Activated naive CD8-positive, alpha-beta T cell treated with anti-CD3 and anti-CD28 coated beads, Interleukin-2, amount 50 U/mL, for 24 hours (primary cell): Measurements from ENCODE around the gene LTBP2.
A peak's percentile ranks its signal among the peaks of the same experiment; 100 is the strongest.

Source experiments
- ATAC-seq: fragments of 150-1000 bp; cut with Tn5 transposase; one replicate; pipeline ENCODE4 v1.10.0; 2021
- DNase-seq: peaks from one replicate; pipeline ENCODE4 v3.0.0; 2021
- H3K27ac Mint-ChIP-seq: one replicate; pipeline ENCODE4 v1.8.0; 2021; ENCODE audit warnings: mild to moderate bottlenecking, mixed read lengths
- H3K27me3 Mint-ChIP-seq: one replicate; pipeline ENCODE4 v1.8.0; 2021; ENCODE audit warnings: mixed read lengths
- H3K36me3 Mint-ChIP-seq: one replicate; pipeline ENCODE4 v1.8.0; 2021; ENCODE audit warnings: low read depth, mixed read lengths
- H3K4me1 Mint-ChIP-seq: one replicate; pipeline ENCODE4 v1.8.0; 2021; ENCODE audit warnings: mixed read lengths
- H3K4me3 Mint-ChIP-seq: one replicate; pipeline ENCODE4 v1.8.0; 2021; ENCODE audit warnings: mild to moderate bottlenecking, moderate library complexity, mixed read lengths
- H3K9me3 Mint-ChIP-seq: one replicate; pipeline ENCODE4 v1.8.0; 2021; ENCODE audit warnings: mixed read lengths

LTBP2 gene

DNA sequence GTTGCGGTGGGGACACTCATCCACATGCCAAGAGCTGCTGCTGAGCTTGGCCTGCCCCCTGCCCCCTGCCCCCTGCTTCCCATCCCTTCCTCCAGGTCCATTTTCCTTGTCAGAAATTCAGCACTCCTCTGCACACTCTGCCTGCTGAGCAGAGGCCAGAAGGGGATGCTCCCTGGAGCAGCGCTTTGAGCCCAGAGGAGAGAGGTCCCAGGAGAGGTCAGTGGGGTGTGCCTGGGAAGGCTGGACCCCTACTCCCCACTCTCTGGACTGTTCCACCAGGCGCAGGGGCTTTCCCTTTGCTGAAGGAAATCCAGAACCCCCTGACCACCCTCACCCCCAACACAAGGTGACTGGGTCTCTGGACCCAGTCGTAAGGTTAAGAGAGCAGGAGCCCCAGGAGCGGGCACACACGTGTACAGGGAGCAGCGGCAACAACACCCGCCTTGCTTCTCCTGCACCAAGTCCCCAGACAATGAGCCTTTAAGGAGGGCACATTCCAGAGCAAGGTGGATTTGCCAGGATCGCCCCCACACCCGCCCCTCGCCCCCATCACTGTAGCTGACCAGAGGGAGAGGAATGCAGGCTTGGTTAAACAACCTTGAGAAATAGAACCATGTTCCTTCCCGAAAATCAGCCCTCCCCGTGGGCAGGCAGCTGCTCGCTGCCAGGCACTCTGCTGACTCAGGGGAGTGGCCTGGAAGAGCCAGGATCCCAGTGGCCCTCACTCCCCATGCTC is 87.8 kb downstream of the LTBP2 start:
- Mint-ChIP-seq H3K9me3 (no peaks in the 10 kb centered on the region), H3K4me3 (no peak overlapping the region), H3K36me3 (no peaks in the 10 kb centered on the region), H3K4me1 (no peaks in the 10 kb centered on the region), H3K27me3 (peaks cover 4% of the 10 kb centered on the region), H3K27ac (no peak overlapping the region)
- ATAC-seq (no peak), DNase-seq (no peak)

DNA sequence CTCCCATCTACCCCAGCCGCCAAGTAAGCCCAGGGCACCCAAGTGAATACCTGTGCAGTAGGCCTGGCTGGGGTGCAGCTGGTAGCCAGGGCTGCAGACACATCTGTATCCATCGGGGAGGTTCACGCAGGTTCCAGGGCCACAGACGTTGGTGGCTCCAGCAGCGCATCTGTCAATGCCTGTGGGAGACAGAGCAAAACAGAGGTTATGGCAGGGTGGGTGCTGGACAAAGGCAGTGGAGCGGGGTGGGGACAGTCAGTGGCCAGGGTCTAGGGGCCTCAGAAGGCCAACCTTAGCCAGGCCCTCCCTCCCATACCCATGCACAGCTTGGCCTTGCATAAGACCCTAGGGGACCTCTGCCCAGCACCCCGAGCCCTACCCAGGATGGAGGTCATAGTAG is 89.3 kb downstream of the LTBP2 start:
- H3K27ac Mint-ChIP-seq: no peak overlapping the region
- peaks cover 6% of the 10 kb centered on the region for H3K27me3 Mint-ChIP-seq
- H3K4me3 Mint-ChIP-seq: no peak overlapping the region
- H3K9me3 Mint-ChIP-seq: no peaks in the 10 kb centered on the region
- ATAC-seq (no peak), DNase-seq (no peak)
- no peaks in the 10 kb centered on the region for H3K4me1 Mint-ChIP-seq
- no peaks in the 10 kb centered on the region for H3K36me3 Mint-ChIP-seq

DNA sequence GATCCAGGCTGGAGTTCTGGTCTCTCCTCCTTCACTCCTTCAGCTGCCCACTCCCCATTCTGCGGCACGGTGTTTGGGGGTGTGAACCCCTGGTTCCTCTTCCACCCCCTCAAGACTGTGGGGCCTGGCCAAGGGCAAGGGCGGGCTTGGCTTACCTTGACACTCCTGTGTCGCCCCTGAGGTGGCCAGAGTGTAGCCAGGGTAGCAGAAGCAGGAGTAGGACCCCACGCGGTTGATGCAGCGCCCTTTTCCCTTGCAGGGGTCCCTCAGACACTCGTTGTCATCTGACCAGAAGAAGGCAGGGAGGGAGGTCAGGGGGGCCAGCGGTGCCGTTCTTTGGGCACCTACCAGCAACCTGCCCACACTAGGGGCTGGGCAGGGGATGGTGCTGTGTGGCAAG is 90.3 kb downstream of the LTBP2 start:
- no peaks in the 10 kb centered on the region for H3K36me3 Mint-ChIP-seq

DNA sequence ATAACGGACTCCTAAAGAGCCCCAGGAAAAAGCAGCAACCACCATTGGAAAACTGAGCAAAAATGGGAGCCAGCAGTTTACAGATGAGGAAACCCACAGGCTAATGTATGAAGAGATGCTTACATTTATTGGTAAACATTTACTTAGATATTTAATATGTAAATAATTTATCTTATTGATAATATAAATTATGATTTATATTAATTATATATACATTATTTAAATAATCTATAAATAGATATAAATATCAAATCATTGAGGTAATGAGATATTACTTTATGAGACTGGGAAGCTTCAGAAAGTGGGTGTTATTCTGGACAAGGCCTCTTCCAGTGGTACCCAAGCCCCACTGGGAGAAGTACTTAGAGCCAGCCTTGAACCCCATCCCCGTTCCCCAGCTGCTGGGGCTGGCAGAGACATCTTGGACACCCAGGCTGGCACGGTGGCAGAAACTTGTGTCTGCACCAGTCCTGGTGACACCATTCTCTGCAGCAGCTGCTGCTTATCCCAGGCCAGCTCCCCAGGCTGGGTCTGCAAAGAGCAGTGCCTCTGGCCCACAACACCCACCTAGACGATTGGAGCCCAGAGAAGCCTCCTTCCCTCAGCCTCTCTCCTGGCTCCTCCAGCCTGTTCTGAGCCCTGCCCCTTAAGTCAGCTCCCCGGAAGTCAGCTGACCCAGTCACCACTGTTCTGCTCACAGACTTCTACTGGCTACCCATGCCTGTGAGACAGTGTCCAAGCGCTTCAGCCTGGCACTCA is 92.5 kb downstream of the LTBP2 start:
- Mint-ChIP-seq H3K27me3 (peaks cover 9% of the 10 kb centered on the region), H3K9me3 (no peaks in the 10 kb centered on the region), H3K4me1 (peaks cover 5% of the 10 kb centered on the region), H3K27ac (no peak overlapping the region), H3K4me3 (no peak overlapping the region), H3K36me3 (no peaks in the 10 kb centered on the region)
- ATAC-seq (peak; percentile 12), DNase-seq (no peak)

More for the DNA sequence above, 90.3 kb downstream of the LTBP2 start:
- no peak for DNase-seq
- Mint-ChIP-seq H3K9me3 (no peaks in the 10 kb centered on the region), H3K27me3 (peaks cover 6% of the 10 kb centered on the region), H3K27ac (no peak overlapping the region), H3K4me1 (no peaks in the 10 kb centered on the region), H3K4me3 (no peak overlapping the region)
- ATAC-seq: no peak

DNA sequence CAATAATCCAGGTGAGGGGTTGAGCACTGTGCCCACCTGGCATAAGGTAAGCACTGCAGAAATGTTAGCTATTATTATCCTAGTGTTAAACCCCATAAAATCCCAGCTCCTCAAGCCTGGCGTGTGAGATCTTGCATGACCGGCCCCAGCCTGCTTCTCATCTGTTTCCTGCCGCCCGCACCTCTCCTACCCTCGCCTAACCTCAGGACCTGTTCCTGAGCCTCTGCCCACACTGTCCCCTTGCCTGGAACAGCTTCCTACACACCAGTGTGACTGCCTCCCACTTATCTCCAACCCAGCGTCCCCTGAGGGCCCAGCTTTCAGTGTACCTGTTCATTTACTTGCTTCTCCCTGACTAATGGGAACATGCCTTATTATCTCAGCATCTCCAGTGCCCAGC is 93.8 kb downstream of the LTBP2 start:
- DNase-seq (no peak), ATAC-seq (no peak)
- no peaks in the 10 kb centered on the region for H3K36me3 Mint-ChIP-seq
- H3K27ac Mint-ChIP-seq: no peak overlapping the region
- H3K4me1 Mint-ChIP-seq: peaks cover 10% of the 10 kb centered on the region
- H3K9me3 Mint-ChIP-seq: no peaks in the 10 kb centered on the region
- no peak overlapping the region for H3K4me3 Mint-ChIP-seq
- peaks cover 15% of the 10 kb centered on the region for H3K27me3 Mint-ChIP-seq

DNA sequence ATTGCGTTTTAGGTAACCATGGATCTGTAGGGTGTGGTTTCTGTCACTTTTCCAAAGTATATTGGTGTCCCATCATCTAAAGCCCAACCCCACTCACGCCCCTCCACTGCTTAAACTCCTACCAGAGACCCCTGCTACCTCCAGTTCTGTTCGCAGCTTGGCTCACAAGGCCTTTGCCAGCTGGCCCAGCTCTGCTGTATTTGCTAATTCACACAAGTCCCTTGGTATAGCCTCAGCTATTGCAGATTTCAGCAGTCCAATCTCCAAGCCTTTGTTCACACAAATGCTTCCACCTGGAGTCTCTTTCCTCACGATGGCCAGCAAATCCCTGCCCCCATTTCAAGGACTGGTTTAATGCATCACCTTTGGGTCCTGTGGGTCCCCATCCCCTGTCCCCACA is 94.3 kb downstream of the LTBP2 start:
- H3K27ac Mint-ChIP-seq: no peak overlapping the region
- H3K9me3 Mint-ChIP-seq: no peaks in the 10 kb centered on the region
- no peak for DNase-seq
- no peaks in the 10 kb centered on the region for H3K36me3 Mint-ChIP-seq
- peaks cover 10% of the 10 kb centered on the region for H3K4me1 Mint-ChIP-seq
- H3K27me3 Mint-ChIP-seq: peaks cover 17% of the 10 kb centered on the region
- no peak for ATAC-seq
- no peak overlapping the region for H3K4me3 Mint-ChIP-seq

DNA sequence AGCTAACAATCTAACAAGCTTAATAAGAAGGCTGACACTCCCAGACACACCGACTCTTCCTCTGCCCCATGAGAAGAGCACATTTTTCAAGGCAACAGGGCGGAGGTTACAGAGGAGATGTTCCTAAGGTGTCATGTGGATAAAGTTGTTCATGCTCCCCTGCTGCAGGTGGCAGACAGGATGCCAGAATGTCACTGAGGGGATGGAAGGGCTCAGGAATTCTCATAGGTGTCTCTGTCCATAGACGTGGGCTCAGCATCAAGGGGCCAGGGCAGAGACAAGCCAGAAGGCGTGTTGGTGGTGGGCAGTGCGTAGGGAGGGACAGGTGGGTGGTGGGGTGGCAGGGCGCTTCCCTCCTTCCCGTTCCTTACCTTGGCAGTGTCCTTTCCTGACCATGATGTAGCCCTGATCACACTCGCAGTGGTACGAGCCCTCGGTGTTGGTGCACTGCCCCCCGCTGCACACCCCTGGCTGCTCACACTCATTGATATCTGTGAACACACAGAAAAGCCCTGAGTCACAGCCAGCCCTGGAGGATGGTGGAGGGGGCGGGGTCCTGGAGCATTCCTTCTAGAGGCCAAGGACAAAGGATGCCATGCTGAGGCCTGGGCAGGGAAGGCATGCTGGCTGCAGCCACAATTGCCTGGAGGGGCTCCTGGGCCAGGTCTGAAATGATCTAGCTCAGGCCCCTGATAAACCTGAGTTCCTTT is 95.4 kb downstream of the LTBP2 start:
- Mint-ChIP-seq H3K9me3 (no peaks in the 10 kb centered on the region), H3K27ac (no peak overlapping the region), H3K4me3 (no peak overlapping the region), H3K36me3 (no peaks in the 10 kb centered on the region), H3K4me1 (peaks cover 10% of the 10 kb centered on the region), H3K27me3 (peaks cover 23% of the 10 kb centered on the region)
- ATAC-seq: no peak
- no peak for DNase-seq

DNA sequence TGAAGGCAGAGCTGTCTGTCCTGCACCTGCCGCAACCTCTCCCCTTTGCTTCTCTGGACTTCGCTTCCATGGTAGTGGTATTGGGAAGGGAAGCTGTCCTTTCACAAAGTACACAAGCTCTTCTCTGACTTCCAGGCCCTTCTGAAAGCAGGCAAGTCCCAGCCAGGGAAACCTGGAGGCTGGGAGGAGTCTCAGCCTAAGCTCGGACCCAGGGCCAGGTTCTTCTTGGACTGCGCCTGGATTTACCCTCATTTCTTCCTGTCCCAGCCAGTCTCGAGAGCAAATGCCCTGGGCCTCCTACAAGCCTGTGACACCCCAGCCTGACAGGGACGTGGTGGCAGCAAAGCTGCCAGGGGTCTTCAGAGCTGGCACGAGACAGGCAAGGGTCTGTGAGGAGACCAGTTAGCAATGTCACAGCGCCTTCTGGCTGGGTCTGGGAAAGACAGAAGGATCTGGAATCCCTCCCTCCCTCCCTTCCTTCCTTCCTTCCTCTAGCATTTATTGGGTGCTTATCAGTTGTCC is 96.1 kb downstream of the LTBP2 start:
- Mint-ChIP-seq H3K36me3 (no peaks in the 10 kb centered on the region), H3K27me3 (peaks cover 23% of the 10 kb centered on the region), H3K4me3 (no peak overlapping the region), H3K9me3 (no peaks in the 10 kb centered on the region), H3K27ac (no peak overlapping the region), H3K4me1 (peaks cover 10% of the 10 kb centered on the region)
- DNase-seq (no peak), ATAC-seq (no peak)

DNA sequence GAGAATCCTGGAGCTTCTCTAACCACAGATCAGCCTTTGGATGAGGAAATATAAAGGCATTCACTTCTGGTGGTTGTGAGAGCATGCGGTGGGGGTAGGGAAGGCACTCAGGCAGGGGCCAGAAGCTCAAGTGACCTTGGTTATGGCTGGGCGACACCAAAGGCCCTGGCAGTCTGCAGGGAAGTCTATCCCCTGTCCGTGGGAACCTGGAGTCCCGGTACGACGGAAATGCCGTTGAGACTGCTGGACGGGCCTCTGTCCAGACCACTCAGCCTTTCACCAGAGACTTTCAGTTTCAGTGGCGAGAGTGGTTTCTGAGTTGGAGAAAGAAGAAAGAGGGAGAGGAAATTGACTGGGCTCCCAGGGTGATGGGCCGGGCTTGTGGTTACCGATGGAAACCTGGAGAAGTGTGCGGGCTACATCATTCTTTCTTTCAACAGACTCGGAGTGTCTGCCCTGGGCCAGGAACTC is 97.5 kb downstream of the LTBP2 start:
- no peak overlapping the region for H3K4me3 Mint-ChIP-seq
- H3K9me3 Mint-ChIP-seq: no peaks in the 10 kb centered on the region
- peaks cover 23% of the 10 kb centered on the region for H3K27me3 Mint-ChIP-seq
- H3K27ac Mint-ChIP-seq: no peak overlapping the region
- DNase-seq: no peak
- no peaks in the 10 kb centered on the region for H3K36me3 Mint-ChIP-seq
- H3K4me1 Mint-ChIP-seq: peaks cover 10% of the 10 kb centered on the region
- ATAC-seq: no peak

DNA sequence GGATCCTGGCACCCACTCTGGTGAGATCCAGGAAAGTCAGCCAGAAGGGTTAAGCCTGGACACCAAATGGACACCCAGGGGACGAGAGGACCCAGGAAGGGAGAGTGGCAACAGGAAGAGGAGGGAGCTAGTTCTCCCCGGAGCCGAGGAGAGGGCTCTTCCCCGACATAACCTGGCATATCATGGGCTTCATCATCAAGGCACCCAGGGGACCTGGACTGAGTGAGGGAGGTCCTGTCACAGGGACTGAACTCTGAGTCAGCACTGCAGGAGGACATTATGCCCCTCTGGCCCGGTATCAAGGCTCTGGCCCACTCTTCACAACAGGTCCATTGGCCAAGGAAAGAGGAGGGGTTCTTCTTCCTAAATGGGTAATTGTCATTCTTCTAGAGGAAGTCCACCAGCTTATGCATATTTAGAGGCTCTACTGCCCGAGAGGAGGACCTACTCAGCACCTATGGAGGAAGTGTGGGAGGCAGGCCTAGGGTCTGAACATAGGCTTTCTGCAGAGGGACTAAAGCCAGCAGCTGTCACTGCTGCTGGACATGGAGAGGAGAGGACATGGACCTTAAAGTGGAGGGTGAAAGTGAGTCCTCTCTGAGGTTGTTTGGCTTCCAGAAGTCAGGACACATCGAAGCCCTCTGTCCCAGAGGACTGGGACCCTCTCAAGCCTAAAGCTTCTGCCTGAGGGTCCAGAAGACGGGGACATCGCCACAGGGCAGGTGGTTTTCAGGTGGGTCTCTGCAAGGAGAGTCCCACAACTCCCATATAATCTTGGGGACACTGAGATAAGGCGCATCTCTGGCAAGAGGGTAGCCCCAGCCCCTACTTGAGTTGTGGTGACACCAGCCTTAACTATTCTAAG is 99.8 kb downstream of the LTBP2 start:
- Mint-ChIP-seq H3K4me3 (no peak overlapping the region), H3K27ac (no peak overlapping the region), H3K36me3 (no peaks in the 10 kb centered on the region), H3K9me3 (no peaks in the 10 kb centered on the region), H3K27me3 (peaks cover 21% of the 10 kb centered on the region), H3K4me1 (peaks cover 10% of the 10 kb centered on the region)
- DNase-seq (no peak), ATAC-seq (no peak)

DNA sequence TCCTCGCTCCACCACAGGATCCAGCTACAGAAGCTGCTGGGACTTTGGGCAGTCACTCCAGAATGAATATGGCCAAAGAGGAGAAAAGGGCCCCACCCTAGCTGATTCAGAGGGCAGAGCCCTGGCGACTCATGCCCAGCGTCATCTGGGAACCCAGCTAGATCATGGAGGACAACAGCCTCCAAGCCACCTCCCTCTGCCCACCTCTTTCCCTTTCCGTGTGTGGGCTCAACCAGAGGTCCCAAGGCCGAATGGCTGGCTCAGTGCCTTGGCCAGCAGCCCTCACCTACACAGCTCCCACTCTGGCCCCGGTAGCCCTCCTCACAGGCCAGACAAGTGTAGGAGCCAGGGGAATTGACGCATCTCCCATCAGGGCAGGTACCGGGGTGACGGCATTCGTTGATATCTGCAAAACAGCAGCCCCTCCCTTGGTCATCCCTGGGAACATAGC is 101.1 kb downstream of the LTBP2 start:
- peaks cover 10% of the 10 kb centered on the region for H3K4me1 Mint-ChIP-seq
- no peaks in the 10 kb centered on the region for H3K36me3 Mint-ChIP-seq
- H3K27me3 Mint-ChIP-seq: peaks cover 19% of the 10 kb centered on the region
- no peak for DNase-seq
- no peak for ATAC-seq
- H3K4me3 Mint-ChIP-seq: no peak overlapping the region
- no peak overlapping the region for H3K27ac Mint-ChIP-seq
- no peaks in the 10 kb centered on the region for H3K9me3 Mint-ChIP-seq

DNA sequence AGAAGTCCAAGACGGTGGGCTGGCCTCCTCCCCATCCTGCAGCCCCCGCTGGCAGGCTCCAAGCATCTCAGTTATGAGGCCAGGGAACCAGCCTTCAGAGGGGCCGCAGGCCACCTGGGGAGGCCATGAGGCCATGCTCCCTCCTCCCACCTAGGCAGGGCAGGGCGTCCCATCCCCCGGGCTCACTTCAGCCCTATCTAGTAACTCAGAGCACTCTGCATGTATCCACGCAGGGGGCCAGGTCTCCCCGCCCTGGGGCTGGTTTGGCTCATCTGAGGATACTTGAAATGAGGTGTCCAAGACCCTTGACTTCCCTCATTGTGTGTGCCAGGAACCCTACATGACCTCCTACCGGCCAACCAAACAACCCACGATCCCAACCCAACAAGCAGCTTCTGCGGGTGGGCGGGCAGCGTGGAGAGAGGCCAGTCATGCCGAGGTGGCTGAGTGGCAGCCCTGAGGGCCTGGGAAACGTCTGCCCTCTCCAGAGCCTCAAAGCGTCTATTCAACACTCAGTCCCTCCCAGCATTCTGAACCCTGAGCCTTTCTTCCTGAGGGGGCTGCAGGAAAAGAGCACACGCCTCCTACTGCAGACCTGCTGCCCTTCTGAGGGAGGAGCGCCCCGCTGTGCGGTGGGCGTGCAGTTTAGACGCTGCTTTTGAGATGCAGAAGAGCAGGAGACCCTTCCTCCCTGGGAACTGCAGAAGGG is 101.7 kb downstream of the LTBP2 start:
- Mint-ChIP-seq H3K4me1 (peaks cover 10% of the 10 kb centered on the region), H3K4me3 (no peak overlapping the region), H3K9me3 (no peaks in the 10 kb centered on the region), H3K27me3 (peaks cover 16% of the 10 kb centered on the region), H3K27ac (no peak overlapping the region), H3K36me3 (no peaks in the 10 kb centered on the region)
- ATAC-seq: no peak
- no peak for DNase-seq

DNA sequence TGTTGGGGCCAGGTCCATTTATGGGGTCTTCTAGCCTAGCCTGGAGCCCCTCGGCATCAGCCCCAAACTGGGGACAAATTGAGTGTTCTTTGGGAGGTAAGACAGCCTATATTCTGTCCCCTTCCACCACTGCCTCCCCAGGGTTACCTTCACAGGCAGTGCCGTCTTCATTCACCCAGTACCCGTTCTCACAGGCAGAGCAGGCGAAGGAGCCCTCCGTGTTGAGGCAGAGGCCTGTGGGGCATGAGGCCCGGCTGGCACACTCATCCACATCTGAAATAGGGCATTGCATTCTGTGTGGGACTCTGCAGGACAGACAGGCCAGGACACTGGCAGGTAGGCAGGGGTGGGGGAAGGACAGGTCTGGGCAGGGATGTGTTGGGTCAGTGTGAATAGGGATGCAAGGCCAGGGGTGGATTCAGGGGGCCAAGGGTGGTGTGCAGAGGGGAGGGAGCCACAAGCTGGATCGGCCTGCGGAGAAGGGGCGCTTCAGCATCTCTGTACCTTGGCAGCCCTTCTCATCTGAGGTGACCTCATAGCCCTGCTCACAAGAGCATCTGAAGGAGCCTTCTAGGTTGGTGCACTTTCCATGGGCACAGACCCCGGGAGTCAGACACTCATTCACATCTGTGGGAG is 102.3 kb downstream of the LTBP2 start:
- ATAC-seq: no peak
- H3K36me3 Mint-ChIP-seq: no peaks in the 10 kb centered on the region
- peaks cover 7% of the 10 kb centered on the region for H3K4me1 Mint-ChIP-seq

More for the DNA sequence above, 102.3 kb downstream of the LTBP2 start:
- no peak overlapping the region for H3K4me3 Mint-ChIP-seq
- no peak for DNase-seq
- no peaks in the 10 kb centered on the region for H3K9me3 Mint-ChIP-seq
- peaks cover 14% of the 10 kb centered on the region for H3K27me3 Mint-ChIP-seq
- no peak overlapping the region for H3K27ac Mint-ChIP-seq
